HG02840 (cell line): ENCODE results near the gene CORO2B.

ENCODE experiments used
- ATAC-seq: cut with Tn5 transposase; IDR thresholded peaks from one replicate; pipeline ENCODE4 v1.9.1; 2021; ENCODE audit warnings: mild to moderate bottlenecking, moderate library complexity, moderate number of reproducible peaks; ENCODE audit not compliant: unreplicated experiment, low FRiP score

CORO2B gene

DNA sequence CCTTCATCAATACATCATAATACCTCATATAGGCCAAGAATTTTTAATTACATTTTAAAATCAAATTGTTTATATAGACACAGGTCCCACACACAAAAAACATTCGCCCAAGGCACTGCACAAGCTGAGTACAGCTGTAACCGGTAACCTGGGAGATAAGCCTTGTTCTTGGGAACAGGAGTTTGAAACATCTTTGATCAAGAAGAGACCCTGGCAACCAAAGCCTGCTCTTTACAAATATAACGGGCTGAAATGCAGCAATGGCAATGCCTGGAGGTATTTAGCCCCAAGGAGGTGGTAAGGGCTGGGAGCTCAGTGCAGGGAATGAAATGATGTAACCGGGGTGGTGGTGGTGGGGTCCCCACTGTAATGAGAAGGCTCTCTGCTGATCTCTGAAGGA, 7.2 kb upstream of the CORO2B start:
- ATAC-seq, result no peak

DNA sequence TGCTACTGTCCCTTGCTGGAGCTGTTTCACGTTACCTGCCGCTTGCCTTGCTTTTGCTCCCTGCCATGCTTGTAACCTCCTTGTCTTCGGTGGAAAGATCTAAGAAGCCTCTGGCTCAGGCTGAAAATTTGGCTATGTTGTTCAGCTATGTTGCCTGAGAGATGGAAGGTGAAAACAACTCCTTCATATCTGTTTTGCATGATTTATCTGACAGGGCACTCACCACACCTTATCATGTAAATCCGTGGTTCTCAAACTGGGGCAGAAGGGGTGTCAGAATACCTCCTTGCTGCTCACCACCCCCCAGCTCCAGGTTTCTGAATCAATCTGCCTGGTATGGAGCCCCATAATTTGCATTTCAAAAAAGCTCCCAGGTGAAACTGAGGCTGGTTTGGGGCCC, 6.5 kb upstream of the CORO2B start:
- ATAC-seq, result no peak

DNA sequence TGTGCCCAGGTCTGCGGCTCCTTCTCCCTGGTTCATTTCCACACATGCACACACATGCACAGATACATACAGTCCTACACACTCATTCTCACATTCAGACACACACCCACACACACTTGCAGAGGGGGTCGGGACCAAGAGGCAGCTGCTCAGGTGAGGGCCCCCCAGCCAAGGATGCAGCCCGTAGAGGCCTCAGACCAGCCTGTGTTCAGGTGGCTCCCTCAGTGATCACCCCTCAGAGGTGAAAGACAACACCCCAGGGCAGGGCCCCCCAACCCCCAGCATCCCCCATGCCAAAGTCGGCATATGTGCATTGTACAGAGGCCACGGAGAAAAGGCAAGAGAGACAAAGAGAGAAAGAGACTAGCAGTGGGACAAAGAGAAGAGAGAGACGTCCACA, 5.9 kb upstream of the CORO2B start:
- ATAC-seq, result no peak

DNA sequence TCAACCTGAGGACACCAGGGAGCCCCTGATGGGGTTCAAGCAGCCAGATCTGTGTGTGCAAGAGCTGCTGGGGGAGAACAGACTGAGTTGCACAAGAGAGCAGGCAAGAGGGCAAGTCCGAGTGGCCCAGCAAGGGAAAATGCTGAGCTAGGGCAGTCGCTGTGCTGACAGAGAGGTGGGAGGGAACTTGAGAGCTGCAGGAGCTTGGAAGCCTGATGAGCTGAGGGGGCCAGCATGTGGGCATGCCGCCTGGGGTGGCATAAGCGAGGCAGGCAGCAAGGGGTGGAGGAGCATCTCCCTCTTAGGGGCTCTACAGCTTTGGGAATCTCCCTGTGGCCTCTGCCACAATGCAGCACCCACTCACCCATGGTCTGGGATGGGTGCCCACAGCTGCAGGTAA, 4.7 kb upstream of the CORO2B start:
- ATAC-seq, result no peak

DNA sequence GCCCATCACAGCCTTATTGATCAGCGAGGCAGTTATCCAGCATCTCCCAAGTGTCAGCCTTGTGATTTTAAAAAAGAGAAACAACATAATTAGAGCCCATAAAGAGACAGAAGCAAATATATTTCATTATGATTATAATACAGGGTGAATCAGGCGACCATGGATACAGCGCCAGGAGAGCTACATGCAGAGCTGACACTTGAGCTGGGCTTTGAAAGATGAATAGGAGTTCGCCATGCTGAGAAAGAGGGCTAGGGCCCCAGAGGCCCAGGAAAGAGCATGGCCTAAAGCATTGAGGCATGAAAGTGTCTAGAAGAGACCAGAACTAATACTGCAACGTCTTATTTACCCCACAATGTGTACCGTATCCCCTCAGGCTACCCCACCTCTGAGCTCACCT, 4.2 kb upstream of the CORO2B start:
- ATAC-seq, result no peak

DNA sequence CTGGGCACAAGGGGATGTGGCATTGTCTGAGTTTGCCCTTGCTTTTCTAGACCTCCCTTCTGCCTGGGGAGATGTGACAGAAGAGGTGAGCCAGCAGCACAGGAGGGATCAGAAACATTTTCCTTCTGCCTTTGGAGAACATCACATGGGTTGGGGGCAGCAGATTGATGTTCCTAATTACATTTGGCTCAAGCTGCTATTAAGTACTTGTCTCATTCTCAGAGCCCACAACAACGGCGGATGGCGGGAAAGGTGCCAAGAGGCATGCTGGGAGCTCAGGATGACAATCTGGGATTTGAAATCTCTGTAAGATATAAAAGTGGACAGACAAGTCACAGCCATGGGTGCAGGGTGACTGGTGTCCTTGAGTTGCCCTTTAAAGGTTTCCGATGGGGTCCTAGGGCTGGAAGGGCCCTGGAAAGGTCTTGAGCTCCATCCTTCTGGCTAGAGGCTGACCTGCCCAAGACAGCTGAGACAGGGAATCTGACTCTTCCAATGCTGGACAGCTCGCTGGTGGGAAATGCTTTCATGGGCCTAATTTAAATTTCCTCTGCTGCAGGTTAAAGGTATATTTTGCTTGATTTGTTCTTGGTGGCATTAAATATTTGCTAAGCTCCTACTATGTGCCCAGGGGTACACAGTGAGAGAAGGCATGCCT, 2.4 kb upstream of the CORO2B start:
- ATAC-seq, result no peak

DNA sequence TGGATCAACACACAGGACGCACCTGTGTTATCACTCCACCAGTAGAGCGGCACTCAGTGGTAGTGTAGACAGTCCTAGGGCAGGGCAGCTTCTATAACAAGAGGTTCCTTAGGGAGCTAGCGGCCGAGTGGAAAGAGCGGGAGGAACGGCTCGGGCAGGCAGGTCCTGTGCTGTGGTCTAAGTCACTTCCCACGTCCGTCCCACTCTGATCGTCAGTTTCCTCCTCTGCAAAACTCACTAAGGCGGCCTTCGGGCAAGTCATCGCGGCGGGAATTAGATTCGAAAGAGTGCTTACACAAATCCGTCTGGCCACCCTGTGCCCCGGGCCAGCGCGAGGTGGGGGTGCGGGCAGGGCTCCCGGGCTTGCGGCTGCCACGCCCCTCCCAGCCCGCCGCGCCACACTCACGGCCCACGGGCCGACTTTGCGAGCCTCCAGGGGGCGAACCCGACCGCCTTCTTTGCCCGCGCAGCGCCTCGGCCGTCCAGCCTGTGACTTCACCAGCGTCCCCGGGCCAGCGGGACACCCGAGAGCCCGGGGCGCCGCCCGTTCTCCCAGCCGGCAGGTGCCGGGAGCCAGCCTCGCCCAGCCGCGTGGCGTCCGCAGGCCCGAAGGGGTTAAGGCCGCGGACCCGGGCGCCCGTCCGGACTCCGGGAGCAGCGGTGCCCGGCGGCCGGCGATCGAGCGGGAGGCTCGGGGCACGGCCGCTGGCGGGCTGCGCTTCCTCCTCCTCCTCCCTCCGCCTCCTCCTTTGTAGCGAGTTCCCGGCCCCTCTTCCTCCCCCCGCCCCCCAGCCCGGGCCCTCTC, 416 bp upstream of the CORO2B start:
- no peak for ATAC-seq

DNA sequence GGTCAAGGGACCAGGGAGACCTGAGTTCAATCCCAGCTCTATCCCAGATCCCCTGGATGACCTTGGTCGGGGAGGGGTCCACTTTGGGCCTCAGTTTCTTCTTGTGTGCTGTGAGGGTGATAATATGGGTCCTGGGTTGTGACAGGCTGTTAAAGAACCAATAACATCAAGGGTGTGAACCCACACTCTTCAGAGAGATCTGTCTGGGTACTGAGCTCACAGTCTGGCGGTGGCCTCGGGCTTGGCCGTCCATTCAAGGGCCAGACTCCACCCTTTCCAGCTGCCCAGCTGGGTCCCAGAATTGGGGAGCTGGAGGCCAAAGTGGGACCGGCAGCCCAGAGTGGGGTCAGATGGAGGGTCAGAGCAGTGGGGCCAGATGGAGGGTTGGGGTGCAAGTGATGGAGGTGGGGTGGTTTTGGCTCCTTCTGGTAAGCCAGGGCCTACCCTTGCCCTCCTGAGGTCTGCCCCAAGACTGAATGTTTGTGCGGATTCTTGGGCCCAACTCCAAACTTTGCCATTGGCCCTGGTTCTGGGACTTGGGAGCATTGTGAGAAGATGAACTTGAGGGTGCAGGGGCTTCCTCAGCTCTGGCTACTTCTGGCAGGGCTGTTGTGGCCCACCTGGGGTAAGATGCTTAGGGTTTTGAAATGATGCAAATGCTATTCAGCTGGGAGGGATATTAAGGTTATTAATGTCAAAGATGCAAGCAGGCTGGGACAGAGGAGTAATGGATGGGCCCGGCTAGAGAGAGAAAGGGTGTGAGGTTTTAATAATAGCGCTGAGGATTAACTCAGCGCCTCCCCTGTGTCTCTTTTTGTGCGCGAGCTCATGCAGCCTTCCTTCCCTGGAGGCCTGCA, 1.5 kb downstream of the CORO2B start:
- ATAC-seq, result no peak

DNA sequence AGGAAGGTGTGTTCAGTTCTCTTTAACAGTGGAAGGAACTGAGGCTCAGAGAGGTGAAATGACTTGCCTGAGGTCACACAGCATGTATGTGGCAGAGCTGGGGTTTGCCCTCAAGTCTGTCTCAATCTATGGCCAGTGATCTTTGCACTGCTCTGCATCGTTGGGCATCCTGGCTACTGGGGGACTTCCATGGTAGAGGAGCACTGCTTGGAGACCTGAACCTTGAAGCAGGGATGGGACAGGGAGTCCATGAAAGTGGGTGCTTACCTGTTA, 2.0 kb downstream of the CORO2B start:
- ATAC-seq, result no peak

DNA sequence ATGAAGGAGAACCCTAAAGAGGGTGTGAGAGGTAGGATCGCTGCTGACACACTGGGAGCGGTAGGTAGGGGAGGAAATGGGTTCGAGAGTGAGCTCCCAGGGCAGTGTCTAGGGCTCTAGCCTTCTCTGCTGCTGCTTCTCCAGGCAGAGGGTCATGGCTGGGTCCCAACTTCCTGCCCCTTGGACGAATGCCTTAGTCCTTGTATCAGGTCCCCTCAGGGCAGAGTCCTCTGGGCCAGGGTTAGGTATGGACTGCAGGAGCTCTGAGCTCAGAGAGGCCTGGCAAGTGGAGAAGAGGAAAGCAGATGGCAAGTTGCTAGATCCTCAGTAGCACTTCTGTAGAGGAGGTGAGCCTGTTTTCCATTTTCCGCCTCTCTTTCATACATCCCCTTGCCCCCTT, 2.9 kb downstream of the CORO2B start:
- no peak for ATAC-seq

DNA sequence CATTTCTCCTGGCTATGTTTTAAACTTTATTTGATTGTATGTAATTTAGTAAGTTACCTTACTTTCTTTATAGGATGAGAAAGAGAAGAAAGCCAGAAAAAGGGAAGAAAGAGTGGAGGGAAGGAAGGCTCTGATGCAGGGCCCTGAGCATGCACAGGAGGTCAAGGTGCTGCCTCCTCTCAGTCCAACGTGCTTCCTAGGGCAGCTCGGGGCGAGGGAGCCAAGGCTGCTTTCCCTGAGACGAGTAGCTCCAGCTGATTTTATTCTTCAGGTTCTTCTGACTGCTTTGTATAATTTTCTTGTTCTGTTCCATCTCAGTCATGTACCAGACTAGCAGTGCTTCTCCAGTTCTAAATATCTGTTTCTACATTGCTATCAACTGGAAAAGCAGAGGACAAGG, 3.4 kb downstream of the CORO2B start:
- ATAC-seq, result no peak

DNA sequence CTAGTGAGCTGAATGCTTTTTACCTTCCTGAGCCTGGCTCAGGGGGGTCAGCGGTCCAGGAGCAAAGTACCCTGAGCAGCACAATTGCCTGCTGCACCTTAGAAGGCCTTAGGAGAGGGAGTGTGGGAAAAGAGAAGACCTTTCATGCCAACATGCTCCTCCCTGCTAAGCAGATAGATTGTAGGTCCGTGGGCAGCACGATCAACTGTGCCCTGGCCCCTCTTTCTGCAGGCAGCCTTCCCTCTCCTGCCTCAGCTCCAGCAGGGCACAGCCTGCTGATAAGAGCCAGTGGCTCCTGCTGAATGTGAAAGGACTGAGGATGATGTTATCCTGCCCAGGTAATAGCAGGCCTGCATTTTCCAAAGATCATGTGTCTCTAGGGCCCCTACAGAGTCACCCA, 4.1 kb downstream of the CORO2B start:
- ATAC-seq, result no peak

DNA sequence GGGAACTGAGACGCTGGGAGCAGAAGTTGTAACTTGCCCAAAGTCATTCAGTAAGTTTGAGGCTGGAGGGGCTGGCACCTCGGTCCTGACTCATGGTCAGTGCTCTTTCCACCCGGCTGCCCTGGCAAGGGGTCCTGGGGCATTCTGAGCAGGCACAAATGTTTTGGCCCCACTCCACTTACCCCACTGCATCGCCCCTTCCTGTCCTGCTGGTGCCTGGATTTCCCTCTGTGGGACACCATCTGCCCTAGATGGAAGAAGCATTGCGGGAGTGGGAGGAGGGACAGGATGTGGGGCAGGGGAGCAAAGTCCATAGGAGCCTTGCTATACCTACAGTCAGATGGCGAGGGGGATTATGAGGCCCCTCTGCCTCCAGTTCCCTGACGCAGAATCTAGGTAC, 4.5 kb downstream of the CORO2B start:
- no peak for ATAC-seq

DNA sequence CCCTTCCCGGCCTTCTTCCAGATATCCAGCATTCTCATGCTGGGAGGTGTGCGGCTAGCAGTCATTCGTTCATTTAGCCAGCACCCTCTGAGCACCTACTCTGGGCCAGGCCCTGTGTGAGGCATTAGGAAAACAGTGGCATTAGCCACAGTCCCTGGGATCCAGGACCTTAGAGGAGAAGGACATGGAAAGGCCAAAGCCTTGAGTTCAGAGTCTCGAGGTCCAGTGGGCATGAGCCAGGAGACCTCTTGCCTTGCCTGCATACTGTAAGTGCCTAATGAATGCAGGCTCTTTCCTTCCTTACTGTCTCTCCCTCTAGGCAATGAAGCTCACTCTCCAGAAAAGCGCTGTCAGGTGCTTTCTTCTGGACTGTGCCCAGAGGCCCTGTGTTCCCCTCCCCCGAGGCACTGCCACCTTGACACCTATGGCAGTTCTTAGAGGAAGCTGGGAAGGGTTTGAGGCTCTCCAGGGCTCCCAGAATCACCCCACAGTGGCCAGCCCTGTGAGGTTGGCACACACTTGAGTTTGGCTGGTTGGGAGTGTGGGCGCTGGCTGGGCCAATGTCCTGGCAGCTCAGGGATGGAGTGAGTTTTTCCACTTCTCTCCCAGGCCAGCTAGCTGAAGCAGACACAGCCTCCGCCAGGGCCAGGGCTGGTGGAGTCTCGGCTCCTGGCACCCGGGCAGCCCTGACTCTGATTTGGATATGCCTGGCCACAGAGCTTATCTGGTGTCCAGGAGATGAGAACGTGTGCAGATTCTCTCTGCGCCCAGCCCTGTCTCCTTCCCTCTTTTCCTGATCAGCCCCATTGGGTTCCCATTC, 5.4 kb downstream of the CORO2B start:
- no peak for ATAC-seq

DNA sequence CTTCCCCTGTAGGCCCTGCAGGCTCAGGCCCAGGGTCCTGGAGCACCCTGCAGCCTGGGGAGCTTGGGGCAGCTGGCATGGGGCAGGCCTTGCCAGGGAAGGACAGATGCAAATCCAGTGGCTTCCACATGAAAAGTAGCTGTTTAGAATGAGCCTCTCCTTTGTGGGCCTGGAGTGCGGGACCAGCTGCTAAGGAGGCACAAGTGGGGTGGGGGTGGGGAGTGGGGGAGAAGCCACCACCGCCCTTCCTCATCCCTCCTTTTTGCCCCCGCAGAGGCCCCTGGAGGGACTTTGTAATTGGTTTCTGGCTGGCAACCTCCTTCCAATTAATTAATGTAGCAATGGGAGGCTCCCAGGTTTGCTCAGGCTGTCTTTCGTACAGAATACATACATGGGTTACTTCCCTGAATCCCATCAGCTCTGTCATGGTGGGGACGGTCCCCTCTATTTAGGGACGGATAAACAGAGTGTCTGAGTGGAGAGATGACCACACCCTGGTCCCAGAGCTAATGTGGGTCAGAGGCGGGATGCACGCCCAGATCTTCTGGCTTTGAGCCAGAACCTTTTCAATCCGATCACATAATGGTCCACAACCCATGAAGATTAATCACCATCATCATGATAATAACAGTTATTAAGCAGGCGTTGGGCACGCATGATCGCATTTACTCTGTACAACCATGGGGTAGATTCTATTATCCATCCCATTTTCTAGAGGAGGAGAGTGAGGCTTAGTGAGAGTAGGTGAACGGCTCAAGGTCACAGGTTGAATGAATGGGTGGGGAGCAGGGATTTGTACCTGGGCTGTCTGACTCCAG, 6.2 kb downstream of the CORO2B start:
- ATAC-seq, result no peak

DNA sequence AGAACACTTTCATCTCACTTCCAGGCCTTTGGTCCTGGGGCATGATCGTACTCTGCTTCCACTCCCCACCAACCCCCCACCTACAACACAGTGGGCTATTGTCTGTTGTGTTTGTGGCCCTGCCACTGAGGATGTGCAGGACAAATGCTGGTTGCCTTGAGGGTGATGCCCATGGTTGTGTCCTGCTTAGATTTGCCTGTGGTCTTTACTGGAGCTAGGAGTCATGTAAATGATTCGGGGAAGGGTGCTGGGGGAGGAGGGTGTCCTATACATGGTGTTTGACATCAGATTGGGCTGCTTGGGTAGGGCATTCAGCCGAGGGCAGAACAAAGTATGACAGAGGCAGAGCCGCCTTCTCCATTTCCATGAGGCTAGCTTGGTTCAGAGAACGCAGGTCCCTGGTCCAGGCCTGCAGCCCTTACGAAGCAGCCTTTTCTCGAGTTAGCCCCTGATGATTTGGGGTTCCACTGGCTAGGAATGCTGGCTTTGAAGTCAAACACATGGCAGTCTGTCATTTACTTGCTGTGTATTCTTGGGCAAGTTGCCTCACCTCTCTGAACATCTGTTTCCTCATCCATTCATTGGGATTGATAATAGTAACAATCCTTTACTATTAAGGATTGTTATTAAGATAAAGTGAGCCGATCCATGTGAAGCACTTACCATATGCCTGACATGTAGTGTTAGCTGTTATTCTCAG, 6.9 kb downstream of the CORO2B start:
- no peak for ATAC-seq

DNA sequence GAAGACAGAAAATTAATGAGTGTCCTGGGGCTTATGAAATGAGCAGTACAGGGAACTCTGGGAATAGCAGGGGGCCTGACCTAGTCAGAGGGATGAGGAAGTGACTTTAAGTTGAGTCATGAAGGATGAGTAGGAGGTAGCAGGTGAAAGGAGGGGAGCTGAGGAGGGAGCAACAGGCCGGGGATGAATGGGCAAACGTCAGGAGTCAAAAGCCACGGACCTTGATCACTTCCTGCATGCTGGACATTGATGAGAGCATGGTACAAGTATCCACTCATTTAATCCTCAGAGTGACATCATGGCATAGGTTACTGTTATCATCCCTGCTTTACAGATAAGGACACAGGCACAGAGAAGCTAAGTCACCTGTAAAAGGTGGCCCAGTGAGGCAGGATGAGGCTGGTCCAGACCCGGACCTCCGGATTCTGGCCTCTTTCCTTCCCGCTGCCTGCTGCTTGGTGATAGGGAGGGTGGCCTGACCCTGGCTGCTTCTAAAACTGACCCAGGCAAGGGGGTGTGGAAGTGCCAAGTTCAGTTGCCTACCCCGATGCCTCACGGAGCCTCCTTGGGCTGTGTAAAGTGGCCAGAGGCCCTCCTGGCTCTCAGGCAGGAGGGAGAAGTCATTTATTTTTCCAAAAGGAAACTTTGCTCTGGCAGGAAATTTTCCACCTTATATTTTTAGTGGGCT, 7.6 kb downstream of the CORO2B start:
- no peak for ATAC-seq

DNA sequence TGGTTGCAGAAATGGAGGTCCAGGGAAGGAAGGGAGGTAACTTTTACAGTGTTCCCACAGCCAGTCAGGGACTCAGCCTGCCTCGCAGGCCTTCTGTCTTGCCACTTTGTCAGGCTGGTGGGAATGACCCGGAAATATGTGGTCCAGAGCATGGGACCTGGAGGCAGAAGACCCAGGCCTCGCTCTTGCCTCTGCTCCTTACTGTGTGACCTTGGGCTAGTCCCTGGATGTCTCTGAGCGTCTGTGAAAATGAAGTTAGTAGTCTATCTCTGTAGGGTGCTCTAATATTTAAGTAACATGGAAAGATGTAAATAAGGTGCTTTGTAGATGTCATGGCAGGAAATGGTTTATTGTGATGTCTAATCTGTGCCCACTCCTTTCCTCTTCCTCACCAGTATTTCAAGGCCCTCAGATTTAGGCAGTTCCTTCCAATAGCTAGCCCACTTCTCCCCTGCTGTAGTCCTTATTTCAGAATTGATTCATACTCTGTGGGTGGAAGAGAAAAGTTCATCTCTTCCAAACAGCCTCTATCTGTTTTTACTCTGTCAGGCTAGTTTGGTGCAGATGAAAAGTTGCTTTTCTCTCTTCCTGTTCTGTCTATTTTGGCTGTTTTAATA, 9.1 kb downstream of the CORO2B start:
- ATAC-seq, result no peak
